Epithelial cell of alveolus of lung (primary cell): ENCODE data around the gene STK11. TPM values are rescaled to one million over a fixed set of nuclear protein-coding genes. Genes with fewer than 3 reads are reported as not detected.

ENCODE experiments used
- total RNA-seq: library from RNA; depleted of rRNA; stranded (reverse); fragments of >200 nt; gene quantifications from 2 replicates; pipeline ENCODE4 v1.2.1, GENCODE V29; 2015

Gene STK11, protein sequence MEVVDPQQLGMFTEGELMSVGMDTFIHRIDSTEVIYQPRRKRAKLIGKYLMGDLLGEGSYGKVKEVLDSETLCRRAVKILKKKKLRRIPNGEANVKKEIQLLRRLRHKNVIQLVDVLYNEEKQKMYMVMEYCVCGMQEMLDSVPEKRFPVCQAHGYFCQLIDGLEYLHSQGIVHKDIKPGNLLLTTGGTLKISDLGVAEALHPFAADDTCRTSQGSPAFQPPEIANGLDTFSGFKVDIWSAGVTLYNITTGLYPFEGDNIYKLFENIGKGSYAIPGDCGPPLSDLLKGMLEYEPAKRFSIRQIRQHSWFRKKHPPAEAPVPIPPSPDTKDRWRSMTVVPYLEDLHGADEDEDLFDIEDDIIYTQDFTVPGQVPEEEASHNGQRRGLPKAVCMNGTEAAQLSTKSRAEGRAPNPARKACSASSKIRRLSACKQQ
- total RNA-seq = 63.7 and 77.8 TPM in 2 replicates

DNA sequence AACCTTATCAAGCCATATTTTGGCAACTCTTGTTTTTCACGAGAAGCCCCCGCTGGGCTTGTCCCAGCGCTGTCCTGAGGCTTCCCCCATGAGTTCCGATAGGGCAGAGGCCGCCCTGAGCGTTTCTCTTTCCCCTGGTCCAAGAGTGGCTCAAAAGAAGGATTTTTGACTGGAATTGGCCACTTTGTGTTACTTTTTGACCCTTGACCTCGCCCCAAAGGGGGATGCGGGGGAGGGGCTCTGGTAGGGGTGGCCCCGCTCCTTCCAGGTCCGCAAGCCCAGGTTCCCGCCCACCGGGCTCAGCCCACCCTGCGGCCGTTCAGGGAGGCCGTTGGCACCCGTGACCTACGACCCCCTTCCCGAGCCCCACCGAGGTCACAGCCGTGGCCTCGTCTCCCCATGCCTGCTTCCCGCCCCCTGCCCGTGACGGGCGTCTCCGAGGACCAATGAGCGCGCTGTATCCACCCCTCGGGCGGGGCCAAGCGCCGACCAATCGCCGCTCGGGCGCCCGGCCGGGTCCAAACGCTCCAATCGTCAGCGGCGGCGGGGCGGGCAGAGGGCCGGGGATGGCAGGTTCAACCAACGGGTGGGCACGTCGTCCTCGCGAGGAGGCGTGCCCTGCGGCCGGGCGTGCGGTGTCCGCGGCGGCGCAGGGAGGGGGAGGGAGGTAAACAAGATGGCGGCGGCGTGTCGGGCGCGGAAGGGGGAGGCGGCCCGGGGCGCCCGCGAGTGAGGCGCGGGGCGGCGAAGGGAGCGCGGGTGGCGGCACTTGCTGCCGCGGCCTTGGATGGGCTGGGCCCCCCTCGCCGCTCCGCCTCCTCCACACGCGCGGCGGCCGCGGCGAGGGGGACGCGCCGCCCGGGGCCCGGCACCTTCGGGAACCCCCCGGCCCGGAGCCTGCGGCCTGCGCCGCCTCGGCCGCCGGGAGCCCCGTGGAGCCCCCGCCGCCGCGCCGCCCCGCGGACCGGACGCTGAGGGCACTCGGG, at the start of gene STK11:
STK11 (plus strand) TSS at position 665 of the 986 bp plus-strand sequence. CDS start 1,136 bp downstream, outside the sequence.

DNA sequence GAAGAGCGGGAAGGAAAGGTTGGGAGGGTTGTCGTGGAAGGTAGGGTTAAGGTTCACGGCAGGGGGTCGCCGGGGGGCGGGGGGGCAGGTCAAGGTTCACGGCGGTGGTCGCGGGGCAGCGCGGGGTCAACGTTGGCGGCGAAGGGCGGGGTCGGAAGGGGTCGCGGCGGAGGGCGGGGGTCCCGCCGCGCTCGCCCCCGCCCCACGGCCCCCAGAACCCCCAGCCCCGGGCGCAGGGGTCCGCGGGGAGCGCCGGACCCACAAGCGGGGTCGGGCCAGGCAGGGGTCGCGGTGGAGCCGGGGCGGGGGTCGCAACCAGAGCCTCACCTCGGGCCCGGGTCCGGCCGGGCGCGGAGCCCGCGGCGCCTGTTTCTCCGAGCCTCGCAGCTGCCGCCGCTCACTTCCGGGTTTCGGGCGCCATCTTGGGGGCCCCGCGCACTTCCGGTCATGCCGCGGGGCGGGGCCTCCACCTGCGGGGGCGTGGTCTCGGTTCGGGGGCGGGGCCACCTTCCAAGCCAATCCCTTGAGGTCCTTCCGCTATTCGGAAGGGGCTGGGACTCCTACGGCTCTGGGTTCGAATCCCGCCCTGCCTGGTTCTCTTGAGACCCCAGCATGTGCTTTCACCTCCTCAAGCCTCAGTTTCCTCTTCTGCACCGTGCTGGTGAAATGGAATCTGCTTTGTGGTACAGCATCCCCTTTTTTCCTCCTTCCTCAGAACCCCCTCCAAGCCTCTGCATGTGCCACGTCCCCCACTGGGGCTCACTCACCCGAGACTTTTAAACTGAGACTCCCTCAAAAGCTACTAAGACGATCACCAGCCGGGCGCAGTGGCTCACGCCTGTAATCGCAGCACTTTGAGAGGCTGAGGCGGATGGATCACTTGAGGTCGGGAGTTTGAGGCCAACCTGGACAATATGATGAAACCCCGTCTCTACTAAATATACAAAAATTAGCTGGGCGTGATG, 31.5 kb upstream of the STK11 start, which contains the start of gene SBNO2:
SBNO2 (minus strand) TSS at position 424 of the 965 bp plus-strand sequence. CDS start 19,992 bp downstream, outside the sequence.

DNA sequence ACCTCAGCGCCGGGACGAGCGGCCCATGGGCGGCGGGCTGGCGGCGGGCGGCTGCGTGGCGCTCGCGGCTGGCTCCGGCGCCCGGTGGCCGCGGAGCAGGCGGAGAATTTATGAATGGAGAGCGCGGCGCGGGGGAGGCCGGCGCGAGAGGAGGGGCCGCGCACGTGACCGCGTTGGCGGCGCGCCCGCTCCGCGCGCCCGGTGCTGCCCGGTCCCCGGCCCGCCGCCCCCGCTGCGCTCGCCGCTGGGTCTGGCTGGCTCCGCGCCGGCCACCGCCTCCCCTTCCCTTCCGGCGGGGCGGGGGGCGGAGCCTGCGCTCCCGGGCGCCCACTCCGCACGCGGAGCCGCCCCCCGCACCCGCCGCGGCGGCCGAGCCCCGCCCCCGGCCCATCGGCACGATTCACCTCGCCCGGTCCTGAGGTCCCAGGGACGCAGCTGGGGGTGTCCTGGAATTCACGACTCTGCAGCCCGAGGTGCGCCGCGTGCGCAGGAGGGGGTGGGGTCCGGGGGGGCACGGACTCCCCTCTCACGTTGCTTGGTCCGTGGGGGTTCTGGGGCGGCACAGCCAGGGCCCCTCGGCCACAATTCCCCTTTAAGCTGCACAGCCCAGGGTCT, 32.3 kb downstream of the STK11 start, which contains the start of gene CBARP:
CBARP (minus strand) TSS at position 252 of the 615 bp plus-strand sequence. CDS start 1,905 bp downstream, outside the sequence.

DNA sequence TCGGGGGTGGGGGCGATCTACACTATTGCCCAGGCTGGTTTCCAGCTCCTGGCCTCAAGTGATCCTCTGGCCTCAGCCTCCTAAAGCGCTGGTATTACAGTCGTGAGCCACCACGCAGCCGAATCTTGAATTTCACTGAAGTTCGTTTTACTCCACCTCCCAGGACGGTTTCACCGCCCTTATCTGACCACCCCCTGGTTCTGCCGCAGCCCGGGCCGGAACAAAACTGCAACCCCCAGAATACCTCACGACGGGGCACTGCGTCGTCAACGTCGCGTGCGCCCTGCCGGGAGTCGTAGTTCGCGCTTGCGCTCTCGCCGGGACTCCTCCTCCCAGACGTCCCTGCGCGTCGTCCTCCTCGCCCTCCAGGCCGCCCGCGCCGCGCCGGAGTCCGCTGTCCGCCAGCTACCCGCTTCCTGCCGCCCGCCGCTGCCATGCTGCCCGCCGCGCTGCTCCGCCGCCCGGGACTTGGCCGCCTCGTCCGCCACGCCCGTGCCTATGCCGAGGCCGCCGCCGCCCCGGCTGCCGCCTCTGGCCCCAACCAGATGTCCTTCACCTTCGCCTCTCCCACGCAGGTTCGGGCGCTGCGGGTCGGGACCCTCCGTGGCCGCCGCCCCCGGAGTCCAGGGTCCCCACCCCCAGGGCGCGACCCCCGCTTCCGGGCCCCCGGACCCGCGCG, 36.0 kb downstream of the STK11 start, which contains the start of gene ATP5F1D:
ATP5F1D (plus strand) TSS at position 335 of the 679 bp plus-strand sequence; CDS start at position 435, 100 bp downstream.

DNA sequence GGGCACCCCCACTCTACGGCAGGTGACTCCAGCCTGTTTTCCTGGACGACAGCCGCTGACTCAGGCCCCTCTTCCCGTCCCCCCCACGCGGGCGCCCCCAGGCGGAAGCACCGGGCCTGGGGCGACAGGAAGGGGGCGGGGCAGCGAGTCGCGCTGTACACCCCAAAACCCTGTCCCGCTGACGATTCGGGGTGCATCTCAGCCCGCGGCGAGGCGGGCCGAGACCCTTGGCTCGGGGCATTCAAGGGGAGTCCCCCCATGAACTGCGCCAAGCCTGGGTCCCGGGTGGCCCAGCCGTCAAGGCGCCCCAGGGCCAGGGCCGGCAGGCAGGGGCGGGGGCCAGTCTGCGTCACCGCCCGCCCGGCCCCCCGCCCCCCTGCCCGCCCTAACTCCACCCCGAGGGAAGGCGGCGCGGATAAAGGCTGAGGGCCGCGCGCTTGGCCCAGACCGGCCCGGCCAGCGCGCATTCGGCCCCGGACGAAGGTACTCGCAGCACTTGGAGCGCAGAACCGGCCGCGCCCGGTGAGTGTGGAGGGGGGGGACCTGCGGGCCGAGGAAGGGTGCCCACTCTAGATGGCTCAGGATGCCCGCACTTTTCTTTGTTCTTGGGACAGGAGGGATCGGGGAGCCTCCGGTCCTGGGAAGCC, 42.7 kb downstream of the STK11 start, which contains the start of gene MIDN:
MIDN (plus strand) TSS at position 445 of the 647 bp plus-strand sequence. CDS start 1,714 bp downstream, outside the sequence.

DNA sequence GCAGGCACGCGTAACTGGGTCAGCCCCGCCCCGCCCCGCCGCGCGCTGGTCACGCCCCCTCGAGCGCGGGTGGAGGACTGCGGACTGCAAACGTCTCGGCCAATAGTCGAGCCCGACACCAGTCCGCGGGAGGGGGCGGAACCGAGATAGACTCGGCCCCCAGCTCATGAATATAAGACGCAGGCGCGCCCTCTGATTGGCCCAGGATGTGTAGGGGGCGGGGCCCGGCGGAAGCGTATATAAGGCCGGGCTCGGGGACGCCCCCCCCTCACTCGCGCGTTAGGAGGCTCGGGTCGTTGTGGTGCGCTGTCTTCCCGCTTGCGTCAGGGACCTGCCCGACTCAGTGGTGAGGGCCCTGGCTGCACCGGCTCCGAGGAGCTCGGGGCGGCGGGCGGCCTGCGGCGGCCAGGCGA, 63.5 kb downstream of the STK11 start, which contains the start of gene CIRBP:
CIRBP (plus strand) TSS at position 268 of the 413 bp plus-strand sequence. CDS start 1,602 bp downstream, outside the sequence.

DNA sequence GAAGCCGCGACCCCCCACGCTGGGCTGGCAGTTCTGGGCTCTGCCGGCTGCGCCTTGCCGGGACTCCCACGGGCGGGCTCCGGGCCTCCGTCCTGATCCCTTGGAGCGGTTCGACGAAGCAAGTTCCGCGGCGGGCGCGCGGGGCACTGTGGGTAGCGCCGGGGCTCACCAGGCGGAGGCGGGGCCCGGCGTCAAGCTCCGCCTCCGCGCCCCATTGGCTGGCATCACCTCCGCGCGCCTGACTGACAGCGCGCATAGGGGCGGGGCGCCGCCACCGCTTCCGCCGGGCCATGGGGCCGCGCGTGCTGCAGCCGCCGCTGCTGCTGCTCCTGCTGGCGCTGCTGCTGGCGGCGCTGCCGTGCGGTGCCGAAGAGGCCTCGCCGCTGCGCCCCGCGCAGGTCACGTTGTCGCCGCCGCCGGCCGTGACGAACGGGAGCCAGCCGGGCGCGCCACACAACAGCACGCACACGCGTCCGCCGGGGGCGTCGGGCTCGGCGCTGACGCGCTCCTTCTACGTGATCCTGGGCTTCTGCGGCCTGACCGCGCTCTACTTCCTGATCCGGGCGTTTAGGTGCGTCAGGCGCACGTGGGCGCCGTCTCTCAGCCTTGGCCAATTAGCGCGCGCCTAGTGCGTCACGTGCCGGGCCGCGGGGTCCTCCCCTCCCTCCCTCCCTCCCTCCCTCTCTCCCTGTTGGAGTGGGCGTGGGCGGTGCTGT, 69.8 kb downstream of the STK11 start, which contains the start of gene FAM174C:
FAM174C (plus strand) TSS at position 271 of the 716 bp plus-strand sequence; CDS start at position 291, 20 bp downstream.

Other genes starting within 250 kb of the STK11 start
- gene WDR18, start 221.4 kb upstream of the STK11 start, total RNA-seq = 49.1 and 54.8 TPM in 2 replicates
- 1.6 and 2.0 TPM in 2 replicates for gene GRIN3B, start 205.4 kb upstream of the STK11 start, total RNA-seq
- 126 and 158 TPM in 2 replicates for gene TMEM259, start 184.7 kb upstream of the STK11 start, total RNA-seq
- not detected in 2 replicates for gene RNU6-2, start 184.3 kb upstream of the STK11 start, total RNA-seq
- 265 and 382 TPM in 2 replicates for gene CNN2, start 179.2 kb upstream of the STK11 start, total RNA-seq
- gene ABCA7, start 165.7 kb upstream of the STK11 start, total RNA-seq = 1.9 and 3.3 TPM in 2 replicates
- gene ARHGAP45, start 138.6 kb upstream of the STK11 start, total RNA-seq = 3.4 and 4.5 TPM in 2 replicates
- 207 and 220 TPM in 2 replicates for gene POLR2E, start 110.4 kb upstream of the STK11 start, total RNA-seq
- gene GPX4, start 101.8 kb upstream of the STK11 start, total RNA-seq = 357 and 567 TPM in 2 replicates
- gene SBNO2, start 31.5 kb upstream of the STK11 start, total RNA-seq = 33.7 and 63.0 TPM in 2 replicates
- gene CBARP, start 32.2 kb downstream of the STK11 start, total RNA-seq = 1.9 and 4.5 TPM in 2 replicates
- 85.8 and 140 TPM in 2 replicates for gene ATP5F1D, start 36.0 kb downstream of the STK11 start, total RNA-seq
- 25.0 and 75.9 TPM in 2 replicates for gene MIDN, start 42.8 kb downstream of the STK11 start, total RNA-seq
- gene CIRBP, start 63.6 kb downstream of the STK11 start, total RNA-seq = 239 and 297 TPM in 2 replicates
- gene FAM174C, start 69.8 kb downstream of the STK11 start, total RNA-seq = 57.6 and 62.4 TPM in 2 replicates
- not detected in 2 replicates for gene EFNA2, start 80.1 kb downstream of the STK11 start, total RNA-seq
- 129 and 170 TPM in 2 replicates for gene NDUFS7, start 178.1 kb downstream of the STK11 start, total RNA-seq
- gene GAMT, start 195.8 kb downstream of the STK11 start, total RNA-seq = 62.0 and 67.4 TPM in 2 replicates
- gene DAZAP1, start 201.8 kb downstream of the STK11 start, total RNA-seq = 55.4 and 72.5 TPM in 2 replicates
- 2,162 and 4,639 TPM in 2 replicates for gene RPS15, start 232.6 kb downstream of the STK11 start, total RNA-seq
- gene APC2, start 244.3 kb downstream of the STK11 start, total RNA-seq = under 0.01 and 0.16 TPM in 2 replicates